ENCODE measurements around the gene PDXDC1.
"Not testable (repeated sequence)": the region's sequence is repeated elsewhere in the genome, so short reads cannot be mapped to it uniquely, and the experiment has no call there.

Gene PDXDC1

DNA sequence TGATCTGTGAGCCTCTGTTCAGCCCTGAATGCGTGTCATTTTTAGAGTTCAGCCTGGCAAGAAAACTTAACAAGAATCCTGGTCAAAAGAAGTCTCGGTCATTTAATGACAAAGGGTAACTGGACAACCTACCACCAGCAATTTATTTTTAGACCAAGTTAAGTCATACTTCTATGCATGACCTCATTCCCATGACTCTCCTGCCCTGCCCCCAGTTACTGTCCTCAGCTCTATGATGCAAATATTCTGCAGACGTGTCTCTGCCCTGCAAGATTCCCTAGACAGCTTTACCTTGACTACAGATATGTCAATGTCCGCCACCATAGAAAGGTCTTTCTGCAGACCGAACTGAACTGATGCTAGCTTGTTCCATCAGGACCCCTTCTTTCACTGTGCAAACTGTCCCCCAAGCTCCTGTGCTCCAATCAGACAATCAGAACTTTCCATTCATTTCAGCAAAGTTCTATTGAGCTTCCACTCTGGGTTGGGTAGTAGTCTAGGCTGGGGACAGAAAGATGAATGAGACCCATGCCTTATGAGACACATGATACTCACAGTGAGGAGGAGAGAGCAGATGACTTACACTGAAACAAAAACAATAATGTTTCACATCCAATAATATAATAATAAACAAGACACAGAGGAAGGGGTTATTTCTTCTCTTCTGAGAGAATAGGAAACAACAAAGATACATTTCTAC lies 194.3 kb downstream of the PDXDC1 start:
- DNase-seq = not testable (repeated sequence)

DNA sequence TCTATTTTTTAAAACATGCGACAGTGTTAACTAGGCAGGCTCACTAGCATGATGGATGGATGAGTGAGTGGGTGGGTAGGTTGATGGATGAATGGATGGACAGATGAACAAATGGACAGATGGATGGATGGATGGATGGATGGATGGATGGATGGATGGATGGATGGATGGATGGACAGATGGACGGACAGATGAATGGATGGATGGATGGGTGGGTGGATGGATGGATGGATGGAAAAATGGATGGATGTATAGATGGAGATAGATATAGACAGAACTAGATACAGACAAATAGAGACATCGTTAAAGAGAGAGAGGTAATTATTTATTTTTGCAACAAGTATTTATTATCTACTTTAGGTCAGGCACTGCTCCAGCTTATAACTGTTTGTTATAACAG lies 205.1 kb downstream of the PDXDC1 start:
- not testable (repeated sequence) for DNase-seq

DNA sequence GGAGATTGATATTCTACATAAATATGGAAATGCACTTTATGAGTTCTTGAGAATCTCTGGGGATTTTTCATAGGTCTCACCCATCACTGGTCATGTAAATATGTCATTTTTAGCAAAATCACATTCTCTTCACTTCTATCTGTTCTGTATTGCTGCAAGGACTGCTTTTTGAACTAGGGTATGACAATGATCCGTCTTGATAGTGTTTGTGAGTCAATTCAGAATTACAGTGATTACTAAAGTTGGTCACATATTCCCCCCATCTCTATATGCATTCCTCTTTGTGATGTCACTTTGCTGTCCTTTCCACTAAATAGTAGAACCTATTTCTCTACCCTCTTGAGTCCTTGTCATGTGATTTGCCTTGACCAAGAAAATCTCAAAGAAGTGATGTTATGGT lies 206.1 kb downstream of the PDXDC1 start:
- not testable (repeated sequence) for DNase-seq

DNA sequence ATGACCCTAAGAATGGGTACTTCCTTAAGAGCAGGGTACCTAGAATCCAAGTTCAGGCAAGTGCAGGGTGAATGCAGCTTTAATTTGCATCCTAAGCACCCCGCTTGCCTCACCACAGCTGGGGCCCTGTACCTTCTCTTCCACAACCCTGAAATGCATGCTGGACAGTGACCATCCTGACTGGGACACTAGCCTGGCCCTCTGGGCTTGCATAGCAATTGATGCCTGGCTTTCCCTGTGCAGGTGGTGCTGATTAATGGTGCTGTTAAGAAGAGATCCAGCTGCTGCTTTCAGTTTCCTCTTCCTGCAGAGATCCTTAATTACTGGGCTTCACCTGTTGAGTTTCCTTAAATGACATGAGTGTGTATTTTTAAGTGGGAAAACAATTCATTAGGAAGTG lies 209.2 kb downstream of the PDXDC1 start:
- DNase-seq = not testable (repeated sequence)
